ENCODE measurements around the gene SLC25A19. TPM values are rescaled to one million over a fixed set of nuclear protein-coding genes. Genes with fewer than 3 reads are reported as not detected.

Gene SLC25A19
- total RNA-seq, result 10 to 100 TPM; 46.3 to 66.4 TPM

DNA sequence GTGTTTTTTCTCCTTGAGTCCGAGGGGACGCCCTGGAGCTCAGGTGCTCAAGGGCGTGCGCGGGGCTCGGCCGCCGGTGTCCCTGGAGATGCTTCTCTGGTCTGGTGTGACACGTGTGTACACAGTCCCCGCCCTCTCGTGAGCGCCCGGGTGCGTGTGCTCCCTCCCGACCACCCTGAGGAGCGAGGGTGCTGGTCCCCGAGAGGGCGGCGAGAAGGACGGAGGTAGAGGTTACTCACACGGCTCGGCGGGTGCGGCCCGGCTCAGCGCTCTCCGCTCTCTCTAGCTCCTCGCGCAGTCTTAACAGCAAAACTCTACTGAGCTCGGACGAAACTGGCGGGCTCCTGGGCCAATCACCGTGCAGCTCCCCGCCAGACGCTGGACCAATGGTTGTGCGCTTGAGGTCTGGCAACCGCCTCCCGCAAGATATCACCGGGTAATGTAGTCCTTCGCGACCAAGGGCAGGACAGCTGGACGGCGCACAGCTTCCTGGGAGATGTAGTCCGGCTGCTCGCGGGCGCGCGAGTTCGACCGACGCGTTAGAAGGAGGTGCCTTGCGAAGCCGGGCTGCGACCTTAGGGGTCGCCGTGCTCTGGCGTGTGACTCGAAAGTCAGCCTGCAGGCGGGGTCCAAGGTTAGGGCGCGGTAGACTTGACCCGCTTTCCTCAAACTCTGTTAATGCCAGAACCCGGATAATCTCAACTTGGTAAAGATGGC lies at the start of gene SLC25A19:
SLC25A19 (minus strand) TSS at position 319 of the 717 bp plus-strand sequence. CDS start 2,669 bp downstream, outside the sequence.
- Mint-ChIP-seq H3K9me3 (ENCODE audit: low read depth) (no peaks in the 10 kb centered on the region), H3K36me3 (peaks cover 13% of the 10 kb centered on the region), H3K27me3 (no peaks in the 10 kb centered on the region), H3K27ac (peak within 1 kb of the TSS; percentile 100), H3K4me1 (peaks cover 24% of the 10 kb centered on the region), H3K4me3 (peak within 1 kb of the TSS; percentile 97)
- CTCF ChIA-PET, result interaction anchor here (0.6 to 4.2 kb wide), 25 partner anchors 8 to 464 kb away, joined by 3 to 86 read pairs (median 5); partner anchors contain the start of genes GRB2, MIF4GD, MRPS7 and NUP85
- peak; percentile 92 for ATAC-seq
- DNase-seq, result peak; percentile 100

DNA sequence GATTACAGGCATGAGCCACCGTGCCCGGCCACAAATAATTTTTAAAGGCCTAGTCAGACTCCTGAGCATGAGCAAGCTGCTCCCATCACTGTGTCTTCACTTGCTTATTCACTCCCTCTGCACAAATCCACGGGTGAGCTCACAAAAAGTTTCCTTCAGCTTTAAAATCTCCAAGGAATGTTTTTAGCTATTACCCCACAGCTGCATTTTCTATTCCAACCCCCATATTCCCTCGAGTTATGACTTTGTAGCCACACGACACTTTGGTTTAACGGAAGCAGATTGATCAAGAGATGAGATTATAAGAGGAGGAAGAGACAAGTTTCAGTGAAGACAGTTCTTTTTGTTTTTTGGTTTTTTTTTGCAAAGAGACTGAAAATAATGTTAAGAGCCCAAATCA lies 49.1 kb upstream of the SLC25A19 start:
- H3K4me1 Mint-ChIP-seq, result peaks cover 70% of the 10 kb centered on the region
- CTCF ChIA-PET, result interaction anchor here (0.7 to 5.2 kb wide), 10 partner anchors 11 to 445 kb away, joined by 3 to 38 read pairs (median 4); partner anchors contain the start of gene GRB2
- H3K9me3 Mint-ChIP-seq (ENCODE audit: low read depth), result no peaks in the 10 kb centered on the region
- no peak for DNase-seq
- H3K27ac Mint-ChIP-seq, result peak overlapping the region; percentile 81
- ATAC-seq, result peak; percentile 65
- peaks cover 12% of the 10 kb centered on the region for H3K36me3 Mint-ChIP-seq
- H3K4me3 Mint-ChIP-seq, result peak overlapping the region; percentile 68
- no peaks in the 10 kb centered on the region for H3K27me3 Mint-ChIP-seq

DNA sequence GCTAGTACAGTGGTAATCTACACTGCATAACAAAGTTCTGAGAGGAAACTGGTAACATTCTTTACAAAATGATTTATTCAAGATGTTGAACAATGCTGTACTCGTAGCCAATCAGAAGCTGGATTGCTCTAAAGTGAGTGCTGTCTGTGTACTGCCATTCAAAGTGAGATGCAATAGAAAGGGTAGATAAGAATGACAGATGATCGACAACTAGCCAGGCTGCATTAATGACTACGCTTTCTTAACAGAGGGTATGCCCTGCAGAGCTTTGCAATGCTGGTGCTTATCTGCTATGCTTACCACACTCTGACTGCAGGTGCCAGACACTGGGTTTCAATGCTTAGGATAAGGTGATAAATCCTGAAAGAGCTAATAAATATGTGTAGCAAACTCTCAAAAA lies 46.1 kb upstream of the SLC25A19 start:
- no peaks in the 10 kb centered on the region for H3K27me3 Mint-ChIP-seq
- no peak overlapping the region for H3K4me3 Mint-ChIP-seq
- ATAC-seq (no peak), DNase-seq (no peak)
- H3K4me1 Mint-ChIP-seq, result peaks cover 69% of the 10 kb centered on the region
- H3K9me3 Mint-ChIP-seq (ENCODE audit: low read depth), result no peaks in the 10 kb centered on the region
- CTCF ChIA-PET, result interaction anchor here (1.1 to 5.2 kb wide), 4 partner anchors 10 to 59 kb away, joined by 3 to 38 read pairs (median 10); no protein-coding TSS in a partner anchor
- H3K27ac Mint-ChIP-seq, result no peak overlapping the region
- peaks cover 18% of the 10 kb centered on the region for H3K36me3 Mint-ChIP-seq

DNA sequence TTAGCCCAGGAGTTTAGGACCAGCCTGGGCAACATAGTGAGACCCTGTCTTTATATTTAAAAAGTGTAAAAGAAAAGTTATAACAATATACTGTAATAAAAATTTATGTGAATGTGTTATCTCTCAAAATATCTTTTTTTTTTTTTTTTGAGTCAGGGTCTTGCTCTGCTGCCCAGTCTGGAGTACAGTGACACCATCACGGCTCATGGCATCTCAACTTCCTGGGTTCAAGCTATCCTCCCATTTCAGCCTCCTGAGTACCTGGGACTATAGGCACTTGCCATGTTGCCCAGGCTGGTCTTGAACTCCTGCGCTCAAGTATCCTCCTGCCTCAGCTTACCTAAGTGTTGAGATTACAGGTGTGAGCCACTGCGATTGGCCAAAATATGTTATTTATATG lies 45.5 kb upstream of the SLC25A19 start:
- peaks cover 65% of the 10 kb centered on the region for H3K4me1 Mint-ChIP-seq
- CTCF ChIA-PET, result interaction anchor here (2.9 to 5.2 kb wide), 2 partner anchors 11 to 13 kb away, joined by 14 to 38 read pairs; no protein-coding TSS in a partner anchor
- no peak overlapping the region for H3K4me3 Mint-ChIP-seq
- H3K27me3 Mint-ChIP-seq, result no peaks in the 10 kb centered on the region
- no peak overlapping the region for H3K27ac Mint-ChIP-seq
- ATAC-seq (no peak), DNase-seq (no peak)
- H3K9me3 Mint-ChIP-seq (ENCODE audit: low read depth), result no peaks in the 10 kb centered on the region
- H3K36me3 Mint-ChIP-seq, result peaks cover 16% of the 10 kb centered on the region

DNA sequence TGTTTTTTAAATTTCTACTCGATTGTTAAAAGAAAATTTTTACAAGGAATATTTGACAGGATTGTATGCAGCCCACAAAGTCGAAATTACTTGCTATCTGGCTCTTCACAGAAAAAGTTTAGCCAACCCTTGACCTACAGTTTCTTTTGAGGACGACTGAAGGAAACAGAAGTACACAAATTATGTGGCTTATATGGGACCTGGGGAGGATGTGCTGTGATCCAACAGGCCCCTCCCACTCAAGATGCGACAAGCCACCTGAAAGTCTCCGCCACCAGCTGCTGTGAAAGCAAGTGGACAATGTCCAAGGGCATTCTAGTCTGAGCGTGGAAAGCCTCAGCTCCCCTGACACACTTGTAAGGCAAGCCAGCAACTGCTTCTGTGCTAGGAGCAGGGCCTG lies 42.4 kb upstream of the SLC25A19 start:
- peaks cover 17% of the 10 kb centered on the region for H3K36me3 Mint-ChIP-seq
- CTCF ChIA-PET, result no interaction called here
- H3K27me3 Mint-ChIP-seq, result no peaks in the 10 kb centered on the region
- no peak overlapping the region for H3K4me3 Mint-ChIP-seq
- H3K9me3 Mint-ChIP-seq (ENCODE audit: low read depth), result no peaks in the 10 kb centered on the region
- H3K4me1 Mint-ChIP-seq, result peaks cover 56% of the 10 kb centered on the region
- no peak for ATAC-seq
- no peak for DNase-seq
- no peak overlapping the region for H3K27ac Mint-ChIP-seq

DNA sequence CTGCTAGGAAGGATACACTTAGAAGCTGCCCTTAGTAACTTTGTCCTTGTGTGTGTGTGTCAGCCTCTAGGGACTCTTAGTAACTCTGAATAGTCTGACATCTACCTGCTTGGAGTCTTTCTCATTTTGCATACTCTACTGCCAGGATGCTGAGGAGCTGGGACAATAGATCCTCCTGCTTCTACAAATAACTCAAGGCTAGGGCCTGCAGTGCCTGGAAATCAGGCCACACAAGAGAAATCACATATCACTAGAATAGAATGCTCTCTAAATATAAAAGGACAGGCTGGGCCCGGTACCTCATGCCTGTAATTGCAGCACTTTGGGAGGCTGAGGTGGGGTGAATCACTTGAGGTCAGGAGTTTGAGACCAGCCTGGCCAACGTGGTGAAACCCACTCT lies 38.5 kb upstream of the SLC25A19 start:
- Mint-ChIP-seq H3K27ac (no peak overlapping the region), H3K27me3 (no peaks in the 10 kb centered on the region), H3K4me1 (peaks cover 50% of the 10 kb centered on the region)

DNA sequence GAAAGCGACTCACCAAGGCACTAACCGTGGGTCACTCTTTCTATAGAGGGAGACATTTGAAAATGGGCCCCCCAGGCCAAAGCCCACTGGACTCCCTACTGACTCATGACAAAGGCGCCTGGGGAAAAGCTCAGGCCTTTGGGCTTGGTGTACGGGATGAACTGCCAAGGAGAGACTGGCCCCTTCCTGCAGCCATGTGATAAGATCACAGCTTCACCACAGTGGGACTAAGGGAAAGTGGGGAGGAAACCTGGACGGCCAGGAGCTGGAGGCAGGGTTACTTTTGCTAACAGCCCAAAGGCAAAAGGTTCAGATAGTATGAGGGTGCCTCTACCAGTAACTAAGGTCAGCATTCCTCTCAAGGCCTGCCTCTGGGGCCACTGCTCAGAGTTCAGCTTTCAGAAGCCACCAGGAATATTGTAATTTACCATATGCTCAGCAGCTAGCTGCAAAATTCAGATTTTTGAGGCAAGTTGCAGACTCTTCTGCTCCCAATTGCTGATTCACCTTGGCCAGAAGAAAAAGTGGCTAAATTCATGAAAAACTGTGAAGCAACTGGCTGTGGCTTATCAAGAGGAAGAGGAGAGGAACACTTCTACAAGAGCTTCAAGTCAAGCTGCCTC lies 37.1 kb upstream of the SLC25A19 start:
- no peak for DNase-seq
- H3K4me1 Mint-ChIP-seq, result peaks cover 37% of the 10 kb centered on the region
- H3K9me3 Mint-ChIP-seq (ENCODE audit: low read depth), result no peaks in the 10 kb centered on the region
- no peak overlapping the region for H3K4me3 Mint-ChIP-seq
- no peak overlapping the region for H3K27ac Mint-ChIP-seq
- ATAC-seq, result no peak
- CTCF ChIA-PET, result interaction anchor here (0.7 to 5.6 kb wide), 8 partner anchors 10 to 86 kb away, joined by 3 to 43 read pairs (median 4); partner anchors contain the start of gene GRB2
- H3K36me3 Mint-ChIP-seq, result peaks cover 29% of the 10 kb centered on the region
- no peaks in the 10 kb centered on the region for H3K27me3 Mint-ChIP-seq

More for the DNA sequence above, 38.5 kb upstream of the SLC25A19 start:
- peaks cover 26% of the 10 kb centered on the region for H3K36me3 Mint-ChIP-seq
- H3K4me3 Mint-ChIP-seq, result no peak overlapping the region
- CTCF ChIA-PET, result interaction anchor here (2.1 kb wide), 1 partner anchor 78 kb away, joined by 8 read pairs; the partner anchor contains the start of gene GRB2
- no peaks in the 10 kb centered on the region for H3K9me3 Mint-ChIP-seq (ENCODE audit: low read depth)
- DNase-seq (no peak), ATAC-seq (no peak)

DNA sequence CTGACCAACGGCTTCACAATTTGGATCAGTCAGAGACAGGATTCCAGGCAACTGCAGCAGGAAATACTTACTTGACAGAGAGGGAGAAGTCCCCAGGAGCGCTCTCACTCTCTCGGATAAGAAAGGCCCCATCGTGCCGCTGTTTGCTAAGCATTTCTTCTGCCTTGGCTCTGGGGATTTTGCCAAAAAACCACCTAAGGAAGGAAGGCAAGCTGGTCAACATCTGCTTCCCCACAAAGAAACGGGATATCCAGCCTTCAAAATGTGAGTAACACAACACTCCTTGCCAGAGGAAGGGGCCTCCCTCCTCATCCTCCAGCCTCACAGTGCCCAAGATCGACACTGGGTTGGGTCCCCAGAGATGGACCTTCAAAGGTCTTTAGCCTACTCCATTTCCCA lies 36.6 kb upstream of the SLC25A19 start:
- Mint-ChIP-seq H3K27ac (no peak overlapping the region), H3K4me1 (peaks cover 33% of the 10 kb centered on the region), H3K4me3 (no peak overlapping the region), H3K27me3 (no peaks in the 10 kb centered on the region), H3K9me3 (ENCODE audit: low read depth) (no peaks in the 10 kb centered on the region), H3K36me3 (peaks cover 27% of the 10 kb centered on the region)
- no peak for ATAC-seq
- CTCF ChIA-PET, result interaction anchor here (1.0 to 5.6 kb wide), 7 partner anchors 9 to 86 kb away, joined by 3 to 43 read pairs (median 4); partner anchors contain the start of gene GRB2
- DNase-seq, result no peak

DNA sequence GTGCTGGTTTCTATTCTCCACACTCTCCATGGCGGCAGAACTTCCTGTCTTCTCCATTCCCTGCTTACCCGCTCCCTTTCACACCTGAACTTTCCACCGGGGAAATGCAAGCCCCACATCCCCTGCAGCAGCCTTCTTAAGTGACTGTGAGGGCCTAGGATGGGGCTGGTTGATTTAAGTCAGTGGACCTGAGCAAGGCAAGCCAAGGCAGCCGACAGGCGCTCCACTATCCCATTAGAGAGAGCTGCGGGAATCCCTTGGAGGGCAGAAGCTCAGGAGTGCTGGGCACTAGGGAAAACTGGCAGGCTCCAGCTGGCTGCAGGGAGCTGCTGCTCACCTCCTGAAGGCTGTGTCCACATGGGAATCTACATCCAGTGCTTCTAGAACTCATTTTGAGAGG lies 36.1 kb upstream of the SLC25A19 start:
- H3K4me1 Mint-ChIP-seq, result peaks cover 30% of the 10 kb centered on the region
- no peaks in the 10 kb centered on the region for H3K9me3 Mint-ChIP-seq (ENCODE audit: low read depth)
- no peaks in the 10 kb centered on the region for H3K27me3 Mint-ChIP-seq
- CTCF ChIA-PET, result interaction anchor here (1.0 to 5.6 kb wide), 4 partner anchors 9 to 69 kb away, joined by 3 to 43 read pairs (median 6); no protein-coding TSS in a partner anchor
- no peak overlapping the region for H3K4me3 Mint-ChIP-seq
- DNase-seq, result no peak
- ATAC-seq, result no peak
- peaks cover 27% of the 10 kb centered on the region for H3K36me3 Mint-ChIP-seq
- no peak overlapping the region for H3K27ac Mint-ChIP-seq

DNA sequence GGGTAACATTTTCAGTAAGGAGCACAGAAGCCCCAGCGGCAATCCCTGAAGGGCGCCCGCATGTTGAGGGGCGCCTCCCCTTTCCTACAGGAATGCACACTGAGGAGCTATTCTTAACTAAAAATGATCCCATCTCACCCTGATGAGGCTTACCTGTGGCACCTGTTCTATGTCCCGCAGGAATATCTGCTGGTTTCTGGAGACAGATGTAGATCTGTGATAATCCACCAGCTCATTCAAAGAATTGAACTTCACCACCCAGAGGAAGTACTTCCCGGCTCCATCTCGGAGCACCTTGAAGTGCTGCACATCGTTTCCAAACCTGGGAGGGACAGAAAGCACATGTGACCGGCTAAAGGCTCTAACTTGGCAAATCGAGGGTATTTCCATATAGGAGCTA lies 32.3 kb upstream of the SLC25A19 start:
- H3K9me3 Mint-ChIP-seq (ENCODE audit: low read depth), result no peaks in the 10 kb centered on the region
- CTCF ChIA-PET, result interaction anchor here (0.6 to 5.6 kb wide), 14 partner anchors 15 to 207 kb away, joined by 3 to 45 read pairs (median 8); partner anchors contain the start of genes GRB2 and MIF4GD
- no peak for ATAC-seq
- H3K27me3 Mint-ChIP-seq, result no peaks in the 10 kb centered on the region
- H3K36me3 Mint-ChIP-seq, result peaks cover 41% of the 10 kb centered on the region
- peaks cover 28% of the 10 kb centered on the region for H3K4me1 Mint-ChIP-seq
- no peak overlapping the region for H3K27ac Mint-ChIP-seq
- no peak overlapping the region for H3K4me3 Mint-ChIP-seq
- no peak for DNase-seq

DNA sequence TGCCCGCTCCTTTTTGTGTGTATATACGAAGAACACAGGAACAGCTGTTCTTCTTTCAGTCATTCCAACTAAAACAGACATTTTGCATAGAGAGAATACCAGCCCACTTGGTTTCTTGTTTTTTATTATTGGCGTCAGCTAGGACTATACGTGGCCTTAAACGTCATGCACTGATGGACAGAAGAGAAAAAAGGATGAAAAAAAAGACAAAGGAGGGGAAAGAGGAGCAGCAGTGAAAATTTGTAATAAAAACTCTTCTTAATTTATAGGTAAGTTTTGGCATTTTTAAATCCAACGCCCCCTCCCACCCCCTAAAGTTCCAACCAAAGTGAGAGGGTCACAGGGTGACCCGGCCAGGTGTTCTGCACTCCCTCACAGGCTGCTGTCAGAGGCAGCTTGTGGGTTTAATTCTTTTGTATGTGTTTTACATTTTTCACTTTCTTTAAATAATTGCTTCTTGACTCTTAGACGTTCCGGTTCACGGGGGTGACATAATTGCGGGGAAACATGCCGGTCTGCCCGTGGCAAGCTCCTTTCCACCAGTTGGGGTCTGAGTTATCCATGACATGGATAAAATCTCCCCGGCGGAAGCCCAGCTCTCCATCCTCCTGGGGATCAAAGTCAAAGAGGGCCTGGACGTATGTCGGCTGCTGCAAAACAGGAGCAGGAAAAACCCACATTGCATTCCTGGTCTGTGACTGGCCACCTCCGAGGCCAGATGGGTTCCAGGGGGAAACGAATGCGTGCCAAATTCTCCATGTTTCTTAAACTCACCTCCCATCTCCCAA lies 30.9 kb upstream of the SLC25A19 start:
- Mint-ChIP-seq H3K36me3 (peaks cover 39% of the 10 kb centered on the region), H3K4me3 (no peak overlapping the region), H3K9me3 (ENCODE audit: low read depth) (no peaks in the 10 kb centered on the region), H3K27me3 (no peaks in the 10 kb centered on the region), H3K4me1 (peaks cover 26% of the 10 kb centered on the region), H3K27ac (no peak overlapping the region)
- ATAC-seq (no peak), DNase-seq (no peak)
- CTCF ChIA-PET, result interaction anchor here (1.0 to 4.3 kb wide), 5 partner anchors 17 to 92 kb away, joined by 3 to 45 read pairs (median 33); partner anchors contain the start of gene GRB2

DNA sequence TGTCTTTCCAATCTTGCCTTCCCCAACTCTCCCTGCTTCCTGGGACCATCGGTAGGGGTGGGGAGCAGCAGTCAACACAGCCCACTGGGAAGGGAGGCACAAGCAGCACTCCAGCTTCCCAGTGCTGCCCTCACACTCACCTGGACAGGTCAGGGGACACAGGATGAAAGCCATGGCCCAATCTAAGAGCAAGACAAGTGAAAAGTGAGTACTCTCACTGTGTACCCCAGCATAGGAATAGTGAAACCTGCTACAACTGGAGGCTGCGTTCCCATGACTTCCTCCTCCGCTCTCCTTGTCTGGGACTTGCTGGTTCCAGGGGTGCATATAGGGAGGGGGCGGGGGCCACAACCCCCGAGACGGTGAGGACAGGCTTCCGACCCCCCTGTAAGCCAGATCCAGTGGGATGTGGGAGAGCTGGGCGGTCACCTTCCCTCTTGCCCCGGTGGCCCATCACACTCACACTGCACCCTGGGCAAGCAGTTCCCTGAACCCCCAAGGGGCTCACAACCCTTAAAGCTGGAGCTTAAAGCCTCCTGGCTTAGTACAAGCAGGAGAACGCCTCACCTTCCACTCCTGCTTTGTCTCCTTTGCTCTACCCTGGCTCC lies 29.5 kb upstream of the SLC25A19 start:
- no peak for ATAC-seq
- Mint-ChIP-seq H3K4me1 (peaks cover 33% of the 10 kb centered on the region), H3K27me3 (no peaks in the 10 kb centered on the region), H3K4me3 (no peak overlapping the region), H3K36me3 (peaks cover 35% of the 10 kb centered on the region), H3K9me3 (ENCODE audit: low read depth) (no peaks in the 10 kb centered on the region), H3K27ac (no peak overlapping the region)
- no peak for DNase-seq
- CTCF ChIA-PET, result interaction anchor here (0.7 to 1.4 kb wide), 2 partner anchors 28 to 29 kb away, joined by 3 to 4 read pairs; partner anchors contain the start of gene SLC25A19
